Osteoblast (primary cell): ENCODE data around the gene EIF4E2. TPM values are rescaled to one million over a fixed set of nuclear protein-coding genes. Genes with fewer than 3 reads are reported as not detected.

Source experiments
- DNase-seq: peaks from one replicate; pipeline ENCODE4 v3.0.0; 2011; ENCODE audit warnings: low spot score, mixed read lengths; ENCODE audit not compliant: insufficient read length; ENCODE audit errors: missing footprints
- H2AFZ ChIP-seq: 2 replicates; pipeline ENCODE4 v1.6.0; 2011; ENCODE audit warnings: mild to moderate bottlenecking, low read length
- H3K27ac ChIP-seq: 2 replicates; pipeline ENCODE4 v1.5.1; 2011; ENCODE audit warnings: mild to moderate bottlenecking, low read depth, low read length, moderate library complexity
- H3K27me3 ChIP-seq: 2 replicates; pipeline ENCODE4 v1.6.0; 2012; ENCODE audit warnings: mild to moderate bottlenecking, control low read depth, inconsistent platforms, low read length, moderate library complexity; ENCODE audit not compliant: insufficient read depth
- H3K36me3 ChIP-seq: 2 replicates; pipeline ENCODE4 v1.5.1; 2011; ENCODE audit warnings: mild to moderate bottlenecking, low read length, control low read depth, moderate library complexity; ENCODE audit not compliant: insufficient read depth
- H3K4me1 ChIP-seq: 2 replicates; pipeline ENCODE4 v1.5.1; 2011; ENCODE audit warnings: mild to moderate bottlenecking, low read length, control low read depth, moderate library complexity; ENCODE audit not compliant: insufficient read depth
- H3K4me2 ChIP-seq: 2 replicates; pipeline ENCODE4 v1.6.0; 2011; ENCODE audit warnings: mild to moderate bottlenecking, low read length; ENCODE audit not compliant: insufficient read depth
- H3K4me3 ChIP-seq: fragments of 200-600 bp; sonication (generic); 3 replicates; pipeline ENCODE4 v1.5.1; 2012; ENCODE audit warnings: mild to moderate bottlenecking, low read length, inconsistent platforms; ENCODE audit not compliant: insufficient read depth
- H3K79me2 ChIP-seq: 2 replicates; pipeline ENCODE4 v1.6.0; 2012; ENCODE audit warnings: mild to moderate bottlenecking, low read length, control low read depth, inconsistent platforms; ENCODE audit not compliant: insufficient read depth
- H3K9me3 ChIP-seq: 2 replicates; pipeline ENCODE4 v1.5.1; 2011; ENCODE audit warnings: low read depth, low read length, control low read depth
- H4K20me1 ChIP-seq: 2 replicates; pipeline ENCODE4 v1.6.0; 2012; ENCODE audit warnings: mild to moderate bottlenecking, low read length, control low read depth; ENCODE audit not compliant: insufficient read depth
- total RNA-seq: library from RNA; depleted of rRNA; stranded (reverse); fragments of >200 nt; gene quantifications from 2 replicates; pipeline ENCODE4 v1.2.3, GENCODE V29; 2012
- TF ChIP-seq, protein P1 (sequence below): IDR thresholded peaks from 2 replicates; pipeline ENCODE4 v1.5.1; 2011; ENCODE audit warnings: mild to moderate bottlenecking, low read depth, low read length, moderate library complexity; ENCODE audit errors: extremely low read depth

EIF4E2 gene
- total RNA-seq, result 70.6 and 83.7 TPM in 2 replicates

DNA sequence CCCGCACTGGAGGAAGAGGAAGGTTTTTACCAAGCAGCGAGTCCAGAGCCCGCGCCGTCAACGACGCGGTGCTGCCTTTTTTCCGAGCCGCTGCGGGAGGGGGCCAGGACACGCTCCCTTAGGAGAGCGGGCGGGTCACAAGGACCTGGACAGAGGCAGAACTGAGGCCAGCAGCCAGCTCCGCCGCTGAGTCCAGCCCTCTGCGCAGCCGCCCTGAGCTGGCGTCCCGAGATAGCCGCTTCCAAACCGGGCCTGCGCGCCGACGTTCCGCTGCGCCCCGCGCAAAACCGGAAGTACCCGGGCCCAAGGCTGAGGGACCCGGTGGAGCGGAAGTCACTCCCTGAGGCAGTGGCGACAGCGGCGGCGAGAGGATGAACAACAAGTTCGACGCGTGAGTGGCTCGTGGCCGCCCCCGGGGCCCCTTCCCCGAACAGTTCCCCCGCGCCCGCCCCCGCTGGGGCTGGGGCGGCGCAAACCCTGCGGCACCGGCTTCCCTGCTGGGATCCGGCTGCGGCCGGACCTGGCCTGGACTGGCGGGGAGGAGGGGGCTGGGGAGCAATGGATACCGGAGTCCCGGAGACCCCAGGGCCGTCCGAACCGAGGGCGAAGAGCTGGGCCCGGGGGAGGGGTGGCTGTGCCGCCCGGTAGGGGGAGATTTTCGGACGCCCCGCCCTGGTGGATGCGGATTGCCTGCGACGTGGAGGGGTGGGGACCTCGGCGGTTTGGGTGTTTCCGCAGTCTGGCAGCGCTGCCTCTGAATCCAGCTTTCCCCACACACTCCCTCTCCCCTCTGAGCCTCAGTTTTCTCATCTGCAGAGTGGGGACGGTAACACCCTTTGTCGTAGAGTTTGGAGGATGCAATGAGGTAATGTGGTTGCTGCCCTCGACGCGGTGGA is at the start of gene EIF4E2, which contains the start of gene TIGD1:
Gene EIF4E2 (plus strand): TSS at position 336 of the 896 bp plus-strand sequence. CDS start 36 bp downstream, at position 372.
Gene TIGD1 (minus strand): TSS at position 204 of the 896 bp plus-strand sequence. CDS start 675 bp downstream, outside the sequence.
- Histone ChIP-seq H3K36me3 (peaks cover 18% of the 10 kb centered on the region), H3K4me3 (peak within 1 kb of the TSS; percentile 86), H3K9me3 (no peaks in the 10 kb centered on the region), H4K20me1 (peaks cover 37% of the 10 kb centered on the region), H3K4me2 (peak within 1 kb of the TSS; percentile 96), H3K27ac (peak within 1 kb of the TSS; percentile 95), H3K79me2 (peaks cover 68% of the 10 kb centered on the region), H3K27me3 (no peaks in the 10 kb centered on the region), H2AFZ (peak within 1 kb of the TSS; percentile 92), H3K4me1 (peaks cover 13% of the 10 kb centered on the region)
- TF ChIP-seq, protein P1, sequence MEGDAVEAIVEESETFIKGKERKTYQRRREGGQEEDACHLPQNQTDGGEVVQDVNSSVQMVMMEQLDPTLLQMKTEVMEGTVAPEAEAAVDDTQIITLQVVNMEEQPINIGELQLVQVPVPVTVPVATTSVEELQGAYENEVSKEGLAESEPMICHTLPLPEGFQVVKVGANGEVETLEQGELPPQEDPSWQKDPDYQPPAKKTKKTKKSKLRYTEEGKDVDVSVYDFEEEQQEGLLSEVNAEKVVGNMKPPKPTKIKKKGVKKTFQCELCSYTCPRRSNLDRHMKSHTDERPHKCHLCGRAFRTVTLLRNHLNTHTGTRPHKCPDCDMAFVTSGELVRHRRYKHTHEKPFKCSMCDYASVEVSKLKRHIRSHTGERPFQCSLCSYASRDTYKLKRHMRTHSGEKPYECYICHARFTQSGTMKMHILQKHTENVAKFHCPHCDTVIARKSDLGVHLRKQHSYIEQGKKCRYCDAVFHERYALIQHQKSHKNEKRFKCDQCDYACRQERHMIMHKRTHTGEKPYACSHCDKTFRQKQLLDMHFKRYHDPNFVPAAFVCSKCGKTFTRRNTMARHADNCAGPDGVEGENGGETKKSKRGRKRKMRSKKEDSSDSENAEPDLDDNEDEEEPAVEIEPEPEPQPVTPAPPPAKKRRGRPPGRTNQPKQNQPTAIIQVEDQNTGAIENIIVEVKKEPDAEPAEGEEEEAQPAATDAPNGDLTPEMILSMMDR, result peak; percentile 14
- peak; percentile 99 for DNase-seq

DNA sequence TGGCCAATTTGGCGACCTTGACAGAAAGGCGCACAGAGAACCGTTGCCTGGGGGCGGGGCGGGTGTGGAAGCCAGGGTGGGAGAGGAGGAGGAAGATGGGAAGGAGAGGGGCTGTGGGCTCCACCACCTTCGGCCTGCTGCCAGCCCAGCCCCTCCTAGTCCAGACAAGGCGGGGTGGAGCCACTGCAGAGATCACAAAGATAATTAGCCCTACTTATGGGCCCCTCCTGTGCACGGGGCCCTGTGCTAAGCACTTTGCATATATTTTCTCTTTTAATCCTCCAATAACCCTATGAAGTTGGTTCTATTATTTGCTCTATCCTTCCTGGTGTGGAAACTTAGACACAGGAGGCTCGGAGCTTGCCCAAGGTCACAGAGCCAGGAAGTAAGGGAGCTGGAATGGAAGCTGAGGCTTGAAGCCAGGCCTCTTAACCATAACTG is 49.1 kb upstream of the EIF4E2 start:
- TF ChIP-seq, protein P1, result no peak
- no peak for DNase-seq
- no peaks in the 10 kb centered on the region for H3K79me2 ChIP-seq

GRCh38 chr2:232501794-232502390 is 48.6 kb upstream of the EIF4E2 start:
- H3K4me2 ChIP-seq, result no peak overlapping the region
- peaks cover 32% of the 10 kb centered on the region for H3K27me3 ChIP-seq
- no peak for DNase-seq
- H3K4me3 ChIP-seq, result no peak overlapping the region
- H3K4me1 ChIP-seq, result no peaks in the 10 kb centered on the region
- H3K79me2 ChIP-seq, result no peaks in the 10 kb centered on the region
- TF ChIP-seq, protein P1, result no peak
- no peak overlapping the region for H2AFZ ChIP-seq
- no peaks in the 10 kb centered on the region for H3K36me3 ChIP-seq
- H4K20me1 ChIP-seq, result no peaks in the 10 kb centered on the region
- no peak overlapping the region for H3K27ac ChIP-seq
- H3K9me3 ChIP-seq, result no peaks in the 10 kb centered on the region

More for the DNA sequence above, 49.1 kb upstream of the EIF4E2 start:
- H3K4me2 ChIP-seq, result no peak overlapping the region
- H3K36me3 ChIP-seq, result no peaks in the 10 kb centered on the region
- no peaks in the 10 kb centered on the region for H3K9me3 ChIP-seq
- no peak overlapping the region for H2AFZ ChIP-seq
- H3K4me1 ChIP-seq, result no peaks in the 10 kb centered on the region
- no peak overlapping the region for H3K4me3 ChIP-seq
- no peak overlapping the region for H3K27ac ChIP-seq
- peaks cover 32% of the 10 kb centered on the region for H3K27me3 ChIP-seq
- no peaks in the 10 kb centered on the region for H4K20me1 ChIP-seq

DNA sequence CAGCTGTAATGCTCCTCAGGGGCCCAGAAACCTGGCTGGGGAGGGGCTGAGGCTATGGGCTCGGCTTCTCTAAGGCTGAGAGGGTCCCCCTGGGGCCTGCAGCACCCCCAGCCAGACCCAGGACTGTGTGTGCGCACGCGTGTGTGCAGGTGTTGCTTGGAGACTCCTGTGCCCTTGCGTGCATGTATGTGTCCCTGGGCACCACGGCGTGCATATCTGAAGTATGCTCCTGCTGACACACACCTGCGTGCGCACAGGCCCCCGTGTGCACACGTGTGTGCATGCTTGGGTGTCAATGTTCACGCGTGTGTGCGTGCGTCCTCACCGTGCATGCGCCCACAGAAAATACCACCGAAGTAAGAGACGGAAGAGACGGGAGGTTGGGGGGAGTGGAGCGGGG is 48.0 kb upstream of the EIF4E2 start:
- peaks cover 32% of the 10 kb centered on the region for H3K27me3 ChIP-seq
- H3K9me3 ChIP-seq, result no peaks in the 10 kb centered on the region
- H2AFZ ChIP-seq, result no peak overlapping the region
- TF ChIP-seq, protein P1, result no peak
- H3K79me2 ChIP-seq, result no peaks in the 10 kb centered on the region
- no peak overlapping the region for H3K4me2 ChIP-seq
- no peak for DNase-seq
- no peaks in the 10 kb centered on the region for H3K4me1 ChIP-seq
- H4K20me1 ChIP-seq, result no peaks in the 10 kb centered on the region
- H3K27ac ChIP-seq, result no peak overlapping the region
- H3K36me3 ChIP-seq, result no peaks in the 10 kb centered on the region
- H3K4me3 ChIP-seq, result no peak overlapping the region
